ENCODE results near the gene RPS6KA2. TPM values are rescaled to one million over a fixed set of nuclear protein-coding genes. Genes with fewer than 3 reads are reported as not detected.

RPS6KA2 gene
- total and polyA plus RNA-seq, 2 donors (not counting 1 experiment from before 2014, with no cell fraction given): 2.2 to 16.0 TPM

DNA sequence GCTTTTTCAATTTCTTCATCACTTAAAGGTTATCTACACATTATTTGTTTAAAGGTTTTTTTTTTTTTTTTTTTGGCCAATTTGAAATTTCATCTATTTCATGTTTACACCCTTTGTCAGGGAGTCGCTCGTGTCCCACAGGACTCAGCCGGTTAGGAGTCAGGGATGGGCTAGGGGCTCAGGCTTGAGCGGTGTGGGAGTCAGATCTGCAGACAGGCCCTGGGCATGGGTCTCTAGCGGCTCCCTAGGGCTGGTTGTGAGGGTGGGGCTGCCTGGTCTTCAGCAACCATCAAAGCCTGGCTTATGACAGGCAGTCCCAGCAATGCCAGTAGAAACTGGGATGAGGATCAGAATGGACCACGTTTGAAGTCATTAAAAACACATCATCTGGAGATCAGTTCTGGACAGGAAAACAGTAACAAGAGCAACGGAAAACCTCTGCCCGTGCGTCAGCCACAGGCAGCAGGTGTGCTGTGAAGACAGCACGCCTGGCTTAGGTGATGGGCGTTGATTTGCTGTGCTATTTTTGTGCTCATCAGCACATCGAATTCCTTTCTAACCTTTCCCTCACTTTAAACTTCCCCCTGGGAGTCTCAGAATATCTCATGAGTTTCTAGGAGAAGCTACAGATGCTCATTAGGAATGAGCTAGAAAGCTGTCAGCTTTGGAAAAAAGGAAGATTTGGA is 153.0 kb downstream of the RPS6KA2 start:
- no peak for DNase-seq
- no peaks in the 10 kb centered on the region for H3K36me3 ChIP-seq (replicated peaks in 1 of 2; ENCODE audit: control extremely low read depth in 1 of 2, control insufficient read depth in 1 of 2, extremely low read depth in 1 of 2, insufficient read depth in 2 of 2, low read length in 1 of 2)
- H3K79me2 ChIP-seq (ENCODE audit: control insufficient read depth, insufficient read depth, low read length): no peaks in the 10 kb centered on the region
- Mint-ChIP-seq H3K27me3 (peaks cover 9% of the 10 kb centered on the region), H3K9me3 (ENCODE audit: insufficient read depth) (no peaks in the 10 kb centered on the region), H3K4me1 (peaks cover 2% of the 10 kb centered on the region), H3K4me3 (no peak overlapping the region), H3K27ac (no peak overlapping the region)
- no peak for ATAC-seq (ENCODE audit: low read depth)
- H4K20me1 ChIP-seq (ENCODE audit: control insufficient read depth, insufficient read depth, low read length, poor library complexity, severe bottlenecking): no peaks in the 10 kb centered on the region
- TF ChIP-seq, protein P1, sequence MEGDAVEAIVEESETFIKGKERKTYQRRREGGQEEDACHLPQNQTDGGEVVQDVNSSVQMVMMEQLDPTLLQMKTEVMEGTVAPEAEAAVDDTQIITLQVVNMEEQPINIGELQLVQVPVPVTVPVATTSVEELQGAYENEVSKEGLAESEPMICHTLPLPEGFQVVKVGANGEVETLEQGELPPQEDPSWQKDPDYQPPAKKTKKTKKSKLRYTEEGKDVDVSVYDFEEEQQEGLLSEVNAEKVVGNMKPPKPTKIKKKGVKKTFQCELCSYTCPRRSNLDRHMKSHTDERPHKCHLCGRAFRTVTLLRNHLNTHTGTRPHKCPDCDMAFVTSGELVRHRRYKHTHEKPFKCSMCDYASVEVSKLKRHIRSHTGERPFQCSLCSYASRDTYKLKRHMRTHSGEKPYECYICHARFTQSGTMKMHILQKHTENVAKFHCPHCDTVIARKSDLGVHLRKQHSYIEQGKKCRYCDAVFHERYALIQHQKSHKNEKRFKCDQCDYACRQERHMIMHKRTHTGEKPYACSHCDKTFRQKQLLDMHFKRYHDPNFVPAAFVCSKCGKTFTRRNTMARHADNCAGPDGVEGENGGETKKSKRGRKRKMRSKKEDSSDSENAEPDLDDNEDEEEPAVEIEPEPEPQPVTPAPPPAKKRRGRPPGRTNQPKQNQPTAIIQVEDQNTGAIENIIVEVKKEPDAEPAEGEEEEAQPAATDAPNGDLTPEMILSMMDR (IDR thresholded peaks at IDR 0.05): no peak
- no peak for TF ChIP-seq EZH2 (IDR thresholded peaks at IDR 0.05; ENCODE audit: borderline replicate concordance, insufficient read depth, low read depth, low read length, poor library complexity, severe bottlenecking)
- ChIA-PET POLR2A (no interaction called here), CTCF (interaction anchor here (1.1 kb wide), 1 partner anchor 73 kb away, joined by 3 read pairs; no protein-coding TSS in a partner anchor)
- no peak overlapping the region for H3K27ac ChIP-seq (ENCODE audit: low read length in 2 of 2)
- no peaks in the 10 kb centered on the region for H3K9me3 ChIP-seq (ENCODE audit: control extremely low read depth in 1 of 3, control insufficient read depth in 2 of 3, insufficient read depth in 1 of 3, low read length in 2 of 3)
- WGBS (ENCODE audit: insufficient coverage): 94% methylated on average over 2 of the region's 12 CpGs
- H3K4me3 ChIP-seq (ENCODE audit: control extremely low read depth in 1 of 5, extremely low read depth in 1 of 5, insufficient read depth in 1 of 5, low read depth in 2 of 5, low read length in 4 of 5): no peak overlapping the region
- no peak overlapping the region for H3K9ac ChIP-seq (ENCODE audit: low read length)
- H3K27me3 ChIP-seq (replicated peaks in 1 of 4; ENCODE audit: control extremely low read depth in 1 of 4, control insufficient read depth in 3 of 4, insufficient read depth in 4 of 4, low read length in 3 of 4): peaks cover 0 to 2% (median 0%) of the 10 kb centered on the region in 4 experiments
- no peak overlapping the region for H2AFZ ChIP-seq (ENCODE audit: insufficient read depth, low read depth, low read length, poor library complexity, severe bottlenecking)
- H3K4me2 ChIP-seq (replicated peaks; ENCODE audit: low read depth, low read length, poor library complexity, severe bottlenecking): no peak overlapping the region
- intact Hi-C loops (cut with micrococcal nuclease): no loop called here
- H3K4me1 ChIP-seq (ENCODE audit: control insufficient read depth in 2 of 2, insufficient read depth in 2 of 2, low read length in 2 of 2): no peaks in the 10 kb centered on the region

DNA sequence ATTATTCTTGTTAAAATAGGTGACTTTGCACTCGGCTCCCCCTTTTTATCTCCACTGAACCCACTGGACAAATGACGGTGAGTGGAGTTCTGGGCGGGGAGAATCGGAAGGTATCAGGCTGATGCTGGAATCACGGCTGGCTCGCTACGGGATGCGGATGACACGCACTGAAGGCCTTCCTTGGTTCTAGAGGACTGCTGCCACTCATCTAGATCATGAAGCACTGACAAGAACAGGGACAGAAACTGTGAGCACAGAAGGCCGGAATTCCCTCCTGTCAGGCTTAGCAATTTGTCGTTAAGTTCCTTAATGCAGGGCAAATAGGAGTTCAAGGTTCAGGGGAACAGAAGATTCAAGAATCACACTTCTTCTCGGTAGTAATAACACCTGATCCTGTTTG is 154.4 kb downstream of the RPS6KA2 start:
- Mint-ChIP-seq H3K9me3 (ENCODE audit: insufficient read depth) (no peaks in the 10 kb centered on the region), H3K4me3 (no peak overlapping the region), H3K27me3 (peaks cover 9% of the 10 kb centered on the region), H3K27ac (no peak overlapping the region), H3K4me1 (peaks cover 2% of the 10 kb centered on the region)
- Histone ChIP-seq H3K4me2 (replicated peaks; ENCODE audit: low read depth, low read length, poor library complexity, severe bottlenecking) (no peak overlapping the region), H3K9me3 (ENCODE audit: control extremely low read depth in 1 of 3, control insufficient read depth in 2 of 3, insufficient read depth in 1 of 3, low read length in 2 of 3) (no peaks in the 10 kb centered on the region), H2AFZ (ENCODE audit: insufficient read depth, low read depth, low read length, poor library complexity, severe bottlenecking) (no peak overlapping the region), H3K27ac (ENCODE audit: low read length in 2 of 2) (no peak overlapping the region), H3K4me1 (ENCODE audit: control insufficient read depth in 2 of 2, insufficient read depth in 2 of 2, low read length in 2 of 2) (no peaks in the 10 kb centered on the region), H3K36me3 (replicated peaks in 1 of 2; ENCODE audit: control extremely low read depth in 1 of 2, control insufficient read depth in 1 of 2, extremely low read depth in 1 of 2, insufficient read depth in 2 of 2, low read length in 1 of 2) (no peaks in the 10 kb centered on the region), H3K9ac (ENCODE audit: low read length) (no peak overlapping the region), H3K27me3 (replicated peaks in 1 of 4; ENCODE audit: control extremely low read depth in 1 of 4, control insufficient read depth in 3 of 4, insufficient read depth in 4 of 4, low read length in 3 of 4) (peaks cover 0 to 2% (median 0%) of the 10 kb centered on the region in 4 experiments), H3K79me2 (ENCODE audit: control insufficient read depth, insufficient read depth, low read length) (no peaks in the 10 kb centered on the region), H4K20me1 (ENCODE audit: control insufficient read depth, insufficient read depth, low read length, poor library complexity, severe bottlenecking) (no peaks in the 10 kb centered on the region), H3K4me3 (ENCODE audit: control extremely low read depth in 1 of 5, extremely low read depth in 1 of 5, insufficient read depth in 1 of 5, low read depth in 2 of 5, low read length in 4 of 5) (no peak overlapping the region)
- DNase-seq (no peak), ATAC-seq (ENCODE audit: low read depth) (no peak)
- intact Hi-C loops (cut with micrococcal nuclease): no loop called here
- TF ChIP-seq, protein P1 (IDR thresholded peaks at IDR 0.05): no peak
- no peak for TF ChIP-seq EZH2 (IDR thresholded peaks at IDR 0.05; ENCODE audit: borderline replicate concordance, insufficient read depth, low read depth, low read length, poor library complexity, severe bottlenecking)
- CTCF ChIA-PET: no interaction called here
- POLR2A ChIA-PET: no interaction called here
- 99% methylated on average over 10 of the region's 12 CpGs for WGBS (ENCODE audit: insufficient coverage)

Measured in B cell (primary cell).